22Rv1 (cell line): ENCODE results near the gene MRAS.

ENCODE experiments used
- CTCF ChIP-seq: fragments of 450-650 bp; IDR thresholded peaks from 2 replicates; pipeline ENCODE4 v1.5.1; 2017; ENCODE audit warnings: mild to moderate bottlenecking
- ZFX ChIP-seq: fragments of 450-650 bp; IDR thresholded peaks from 2 replicates; pipeline ENCODE4 v1.6.1; 2017; ENCODE audit warnings: antibody characterized with exemption, borderline replicate concordance

DNA sequence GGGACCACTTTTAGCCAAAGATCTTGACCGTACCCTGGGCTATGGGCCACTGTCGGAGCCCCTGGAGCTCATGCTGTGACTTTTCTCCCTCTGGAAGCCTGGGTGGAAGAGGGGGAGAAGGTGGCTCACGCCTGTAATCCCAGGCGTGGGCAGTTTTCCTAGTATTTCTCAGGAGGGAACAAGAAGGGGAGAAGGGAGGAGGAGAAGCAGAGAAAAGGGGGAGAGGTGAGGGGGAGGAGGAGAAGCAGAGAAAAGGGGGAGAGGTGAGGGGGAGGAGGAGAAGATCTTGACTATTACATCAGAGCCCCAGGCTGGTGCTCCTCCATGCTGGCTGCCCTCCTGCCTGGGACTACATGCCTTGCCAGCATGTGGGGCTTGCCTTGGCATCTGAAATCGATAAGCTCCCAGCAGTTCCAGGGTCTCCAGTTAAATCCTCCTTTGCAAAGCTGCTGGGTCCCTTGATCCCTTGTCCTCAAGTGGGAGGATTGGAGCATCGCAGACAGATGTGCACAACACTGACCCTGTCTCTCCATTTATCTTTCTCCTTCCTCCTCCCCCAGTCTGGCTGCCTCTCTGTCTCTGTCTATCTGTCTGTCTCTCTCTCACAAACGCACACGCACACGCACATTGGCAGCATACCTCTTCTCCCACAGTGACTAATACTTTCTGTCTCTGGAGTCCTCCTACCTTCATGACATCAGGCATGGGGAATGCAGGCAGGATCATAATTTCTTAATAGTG lies 41.6 kb downstream of the MRAS start:
- no peak for TF ChIP-seq CTCF
- no peak for TF ChIP-seq ZFX
